Activated CD8-positive, alpha-beta T cell treated with anti-CD3 and anti-CD28 coated beads for 36 hours (primary cell): ENCODE measurements around the gene TMEM82. TPM values are rescaled to one million over a fixed set of nuclear protein-coding genes. Genes with fewer than 3 reads are reported as not detected.

Experiments used
- ATAC-seq: fragments of 200-7000 bp; cut with Tn5 transposase; one replicate; pipeline ENCODE4 v1.10.0; 2021; ENCODE audit warnings: mild to moderate bottlenecking, moderate library complexity
- CTCF ChIA-PET: fragments of 350-600 bp; sonication (Branson Sonifier 250); formaldehyde crosslinking; loops from one replicate; lab custom pipeline; 2021; ENCODE audit warnings: antibody characterized with exemption; lab: Charles Lee
- POLR2A ChIA-PET: fragments of 350-600 bp; sonication (Branson Sonifier 250); formaldehyde crosslinking; loops from one replicate; lab custom pipeline; 2021; ENCODE audit warnings: antibody characterized with exemption; lab: Charles Lee
- DNase-seq: peaks from one replicate; pipeline ENCODE4 v3.0.0-alpha.2; 2020
- H3K27ac Mint-ChIP-seq: one replicate; pipeline ENCODE4 v1.8.0; 2021; ENCODE audit warnings: mild to moderate bottlenecking, mixed read lengths
- H3K27me3 Mint-ChIP-seq: one replicate; pipeline ENCODE4 v1.8.0; 2021; ENCODE audit warnings: mixed read lengths
- H3K36me3 Mint-ChIP-seq: one replicate; pipeline ENCODE4 v1.8.0; 2021; ENCODE audit warnings: low read depth, mixed read lengths
- H3K4me1 Mint-ChIP-seq: one replicate; pipeline ENCODE4 v1.8.0; 2021; ENCODE audit warnings: low read depth, mixed read lengths
- H3K4me3 Mint-ChIP-seq: one replicate; pipeline ENCODE4 v1.8.0; 2021; ENCODE audit warnings: mild to moderate bottlenecking, moderate library complexity, mixed read lengths
- H3K9me3 Mint-ChIP-seq: one replicate; pipeline ENCODE4 v1.8.0; 2021; ENCODE audit warnings: mixed read lengths
- intact Hi-C: fragments of 100-400 bp; cut with micrococcal nuclease; formaldehyde crosslinking; loops from one replicate; pipeline ENCODE4 v1.10.0; 2022
- total RNA-seq, 2 experiments: library from RNA; stranded (reverse); gene quantifications; one replicate each; pipeline ENCODE4 v1.2.3, GENCODE V29; 2021
- TF ChIP-seq, protein P1 (sequence below): fragments of 200-600 bp; IDR thresholded peaks from one replicate; pipeline ENCODE4 v1.8.0; 2022; ENCODE audit warnings: antibody characterized with exemption, mild to moderate bottlenecking

The TMEM82 gene
- total RNA-seq, 2 experiments from 2014 or later = not detected

DNA sequence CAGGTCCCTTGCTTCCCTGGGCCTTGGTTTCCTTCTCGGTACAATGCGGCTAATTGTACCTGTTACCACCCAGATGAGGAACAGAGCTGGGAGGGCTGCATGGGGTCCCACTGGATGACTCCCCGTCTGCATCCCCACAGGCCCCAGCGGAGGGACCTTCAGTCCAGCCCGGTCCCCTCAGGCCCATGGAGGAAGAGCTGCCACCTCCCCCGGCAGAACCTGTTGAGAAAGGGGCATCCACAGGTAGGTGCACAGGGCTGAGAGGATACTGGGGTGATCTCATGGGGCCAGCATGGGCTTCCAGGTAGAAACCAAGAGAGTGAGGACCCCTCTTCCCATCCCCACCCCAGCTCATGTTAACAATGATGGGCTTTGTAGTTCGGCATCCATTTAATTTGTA, 26.1 kb downstream of the TMEM82 start:
- H3K27ac Mint-ChIP-seq = no peak overlapping the region
- CTCF ChIA-PET = interaction anchor here (1.6 to 2.6 kb wide), 2 partner anchors 23 to 24 kb away, joined by 4 to 7 read pairs; no protein-coding TSS in a partner anchor
- H3K27me3 Mint-ChIP-seq = peaks cover 3% of the 10 kb centered on the region
- no peaks in the 10 kb centered on the region for H3K9me3 Mint-ChIP-seq
- intact Hi-C loops = no loop called here
- ATAC-seq = no peak
- no peaks in the 10 kb centered on the region for H3K4me1 Mint-ChIP-seq
- DNase-seq = no peak
- no peak overlapping the region for H3K4me3 Mint-ChIP-seq
- POLR2A ChIA-PET = interaction anchor here (0.6 kb wide), 1 partner anchor 23 kb away, joined by 4 read pairs; no protein-coding TSS in a partner anchor
- TF ChIP-seq, protein P1, sequence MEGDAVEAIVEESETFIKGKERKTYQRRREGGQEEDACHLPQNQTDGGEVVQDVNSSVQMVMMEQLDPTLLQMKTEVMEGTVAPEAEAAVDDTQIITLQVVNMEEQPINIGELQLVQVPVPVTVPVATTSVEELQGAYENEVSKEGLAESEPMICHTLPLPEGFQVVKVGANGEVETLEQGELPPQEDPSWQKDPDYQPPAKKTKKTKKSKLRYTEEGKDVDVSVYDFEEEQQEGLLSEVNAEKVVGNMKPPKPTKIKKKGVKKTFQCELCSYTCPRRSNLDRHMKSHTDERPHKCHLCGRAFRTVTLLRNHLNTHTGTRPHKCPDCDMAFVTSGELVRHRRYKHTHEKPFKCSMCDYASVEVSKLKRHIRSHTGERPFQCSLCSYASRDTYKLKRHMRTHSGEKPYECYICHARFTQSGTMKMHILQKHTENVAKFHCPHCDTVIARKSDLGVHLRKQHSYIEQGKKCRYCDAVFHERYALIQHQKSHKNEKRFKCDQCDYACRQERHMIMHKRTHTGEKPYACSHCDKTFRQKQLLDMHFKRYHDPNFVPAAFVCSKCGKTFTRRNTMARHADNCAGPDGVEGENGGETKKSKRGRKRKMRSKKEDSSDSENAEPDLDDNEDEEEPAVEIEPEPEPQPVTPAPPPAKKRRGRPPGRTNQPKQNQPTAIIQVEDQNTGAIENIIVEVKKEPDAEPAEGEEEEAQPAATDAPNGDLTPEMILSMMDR = no peak
- H3K36me3 Mint-ChIP-seq = no peaks in the 10 kb centered on the region

- no peak overlapping the region for H3K27ac Mint-ChIP-seq
- no peak for ATAC-seq
- H3K36me3 Mint-ChIP-seq = no peaks in the 10 kb centered on the region
- intact Hi-C loops = no loop called here
- peaks cover 3% of the 10 kb centered on the region for H3K27me3 Mint-ChIP-seq
- DNase-seq = no peak
- CTCF ChIA-PET = interaction anchor here (0.6 kb wide), 1 partner anchor 158 kb away, joined by 3 read pairs; no protein-coding TSS in a partner anchor
- TF ChIP-seq, protein P1 = no peak
- no peaks in the 10 kb centered on the region for H3K4me1 Mint-ChIP-seq
- H3K9me3 Mint-ChIP-seq = no peaks in the 10 kb centered on the region
- POLR2A ChIA-PET = no interaction called here
- no peak overlapping the region for H3K4me3 Mint-ChIP-seq
Measured at GRCh38 chr1:15770313-15770962, 28.1 kb downstream of the TMEM82 start.

DNA sequence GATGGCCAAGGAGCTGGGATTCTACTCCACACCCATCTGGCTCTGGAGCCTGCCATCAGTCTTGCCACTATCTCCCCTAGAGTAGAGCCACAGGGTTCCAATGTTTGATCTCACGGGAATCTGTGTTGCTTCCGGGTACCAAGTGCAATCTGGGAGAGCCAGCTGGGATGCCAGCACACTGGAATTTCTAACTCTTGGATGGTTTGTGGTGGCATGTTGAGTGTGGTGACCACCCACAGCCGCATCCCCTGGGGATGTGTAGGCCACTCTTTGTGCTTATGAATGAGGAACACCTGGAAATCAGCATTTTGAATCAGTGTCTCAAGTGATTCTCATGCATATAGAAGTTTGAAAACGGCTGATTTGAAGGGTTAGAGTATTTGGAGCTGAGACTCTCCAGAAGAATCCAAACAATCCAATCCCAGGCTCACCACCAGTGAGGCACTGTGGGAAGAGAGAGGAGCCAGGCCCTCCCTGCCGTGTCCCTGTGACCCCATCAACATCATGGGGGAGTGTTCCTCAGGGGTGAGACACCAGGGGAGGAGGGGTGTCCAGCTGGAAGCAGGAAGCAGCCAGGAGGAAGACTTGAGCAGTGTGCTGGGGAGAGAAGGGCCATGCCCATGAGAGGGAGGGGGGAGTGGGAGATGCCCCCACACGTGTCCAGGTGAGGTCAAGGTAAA, 29.7 kb downstream of the TMEM82 start:
- H3K9me3 Mint-ChIP-seq = no peaks in the 10 kb centered on the region
- POLR2A ChIA-PET = no interaction called here

DNA sequence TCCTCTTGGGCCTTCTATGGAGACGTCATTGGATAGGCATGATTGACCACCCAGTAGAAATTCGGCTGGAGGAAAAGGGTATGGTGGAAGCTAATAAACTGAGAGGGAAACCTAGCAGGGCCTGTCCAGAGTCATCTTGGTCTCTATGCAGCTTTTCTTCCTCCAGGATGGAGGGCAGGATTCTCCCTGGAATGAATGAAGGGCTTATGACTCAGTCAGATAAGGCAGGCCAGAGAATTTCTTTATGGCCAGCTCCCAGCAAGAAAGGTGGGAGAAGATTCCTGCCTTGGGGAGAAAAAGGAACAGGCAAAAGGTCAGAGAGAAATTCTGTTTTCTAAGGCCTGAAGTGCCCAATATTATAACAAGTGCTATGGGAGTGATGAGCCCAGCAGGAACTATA, 33.4 kb downstream of the TMEM82 start:
- no peaks in the 10 kb centered on the region for H3K4me1 Mint-ChIP-seq
- intact Hi-C loops = no loop called here
- CTCF ChIA-PET = interaction anchor here (1.5 kb wide), 1 partner anchor 16 kb away, joined by 7 read pairs; no protein-coding TSS in a partner anchor
- H3K27ac Mint-ChIP-seq = no peak overlapping the region
- peaks cover 3% of the 10 kb centered on the region for H3K27me3 Mint-ChIP-seq
- no peaks in the 10 kb centered on the region for H3K36me3 Mint-ChIP-seq
- no peak overlapping the region for H3K4me3 Mint-ChIP-seq
- TF ChIP-seq, protein P1 = no peak
- H3K9me3 Mint-ChIP-seq = no peaks in the 10 kb centered on the region
- ATAC-seq (no peak), DNase-seq (no peak)
- POLR2A ChIA-PET = interaction anchor here (0.9 kb wide), 1 partner anchor 16 kb away, joined by 3 read pairs; no protein-coding TSS in a partner anchor

More for the DNA sequence above, 29.7 kb downstream of the TMEM82 start:
- intact Hi-C loops = no loop called here
- H3K4me3 Mint-ChIP-seq = no peak overlapping the region
- ATAC-seq (no peak), DNase-seq (no peak)
- H3K27ac Mint-ChIP-seq = no peak overlapping the region
- peaks cover 3% of the 10 kb centered on the region for H3K27me3 Mint-ChIP-seq
- CTCF ChIA-PET = interaction anchor here (1.1 kb wide), 2 partner anchors 16 to 20 kb away, joined by 3 to 4 read pairs; no protein-coding TSS in a partner anchor
- TF ChIP-seq, protein P1 = no peak
- H3K4me1 Mint-ChIP-seq = no peaks in the 10 kb centered on the region
- H3K36me3 Mint-ChIP-seq = no peaks in the 10 kb centered on the region
